Breast epithelium (tissue), 3 donors: Measurements from ENCODE around the gene GPX4.

ENCODE experiments used
- POLR2A ChIP-seq: fragments of 450-650 bp; IDR thresholded peaks from one replicate; pipeline ENCODE4 v1.6.1; 2016; ENCODE audit warnings: antibody characterized with exemption, mild to moderate bottlenecking, moderate library complexity
- TF ChIP-seq, protein P1 (sequence below), 3 donors: fragments of 450-650 bp; IDR thresholded peaks; one replicate each; pipeline ENCODE4 v1.5.1; 2016 to 2017; ENCODE audit warnings: antibody characterized with exemption in 3 of 3, mild to moderate bottlenecking in 3 of 3, moderate library complexity in 3 of 3

DNA sequence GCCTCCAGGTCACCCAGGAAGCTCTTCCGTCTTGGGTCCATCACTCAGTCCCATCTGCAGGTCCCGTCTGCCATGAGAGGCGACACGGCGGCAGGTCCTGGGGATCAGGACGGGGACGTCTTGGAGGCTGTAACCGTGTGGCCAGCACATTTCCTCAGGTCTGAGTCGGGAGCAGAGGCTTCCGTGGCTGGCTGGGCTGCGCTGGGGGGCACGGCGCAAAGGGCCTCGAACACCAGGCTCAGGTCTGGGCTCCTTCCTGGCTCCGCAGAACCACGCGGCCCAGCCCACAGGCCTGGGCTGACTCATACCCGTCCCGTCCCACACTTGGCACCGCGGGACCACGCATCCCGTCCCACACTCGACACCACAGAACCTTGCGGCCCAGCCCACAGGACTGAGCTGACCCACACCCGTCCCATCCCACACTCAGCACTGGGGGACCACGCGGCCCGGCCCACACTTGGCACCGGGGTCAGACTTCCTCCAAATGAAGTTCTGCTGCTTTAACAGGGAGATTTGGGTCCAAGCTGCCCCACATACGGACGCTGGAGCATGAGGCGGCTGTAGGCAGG lies 40.1 kb downstream of the GPX4 start:
- TF ChIP-seq, protein P1, sequence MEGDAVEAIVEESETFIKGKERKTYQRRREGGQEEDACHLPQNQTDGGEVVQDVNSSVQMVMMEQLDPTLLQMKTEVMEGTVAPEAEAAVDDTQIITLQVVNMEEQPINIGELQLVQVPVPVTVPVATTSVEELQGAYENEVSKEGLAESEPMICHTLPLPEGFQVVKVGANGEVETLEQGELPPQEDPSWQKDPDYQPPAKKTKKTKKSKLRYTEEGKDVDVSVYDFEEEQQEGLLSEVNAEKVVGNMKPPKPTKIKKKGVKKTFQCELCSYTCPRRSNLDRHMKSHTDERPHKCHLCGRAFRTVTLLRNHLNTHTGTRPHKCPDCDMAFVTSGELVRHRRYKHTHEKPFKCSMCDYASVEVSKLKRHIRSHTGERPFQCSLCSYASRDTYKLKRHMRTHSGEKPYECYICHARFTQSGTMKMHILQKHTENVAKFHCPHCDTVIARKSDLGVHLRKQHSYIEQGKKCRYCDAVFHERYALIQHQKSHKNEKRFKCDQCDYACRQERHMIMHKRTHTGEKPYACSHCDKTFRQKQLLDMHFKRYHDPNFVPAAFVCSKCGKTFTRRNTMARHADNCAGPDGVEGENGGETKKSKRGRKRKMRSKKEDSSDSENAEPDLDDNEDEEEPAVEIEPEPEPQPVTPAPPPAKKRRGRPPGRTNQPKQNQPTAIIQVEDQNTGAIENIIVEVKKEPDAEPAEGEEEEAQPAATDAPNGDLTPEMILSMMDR (IDR thresholded peaks at IDR 0.05): no peak
- TF ChIP-seq POLR2A: no peak
